HepG2 (cell line): Measurements from ENCODE around the gene NPBWR2. TPM values are rescaled to one million over a fixed set of nuclear protein-coding genes. Genes with fewer than 3 reads are reported as not detected.

Source experiments
- BATF2 ChIP-seq: sonication (generic); formaldehyde crosslinking; IDR thresholded peaks from 2 replicates; pipeline ENCODE4 v1.8.0; 2022; ENCODE audit warnings: mild to moderate bottlenecking, missing genetic modification reagents, moderate library complexity
- DZIP1 ChIP-seq: sonication (generic); formaldehyde crosslinking; IDR thresholded peaks from 2 replicates; pipeline ENCODE4 v1.5.0; 2020; ENCODE audit warnings: mild to moderate bottlenecking, missing genetic modification reagents
- FIP1L1 ChIP-seq: fragments of 200-400 bp; formaldehyde crosslinking; IDR thresholded peaks from 2 replicates; pipeline ENCODE4 v1.6.1; 2018; ENCODE audit warnings: low read depth, mild to moderate bottlenecking, low read length, moderate library complexity, borderline replicate concordance; ENCODE audit not compliant: insufficient read depth
- GABPB1 ChIP-seq: IDR thresholded peaks from 2 replicates; pipeline ENCODE4 v1.6.1; 2016; ENCODE audit warnings: mild to moderate bottlenecking, missing genetic modification reagents, moderate library complexity, missing compliant biosample characterization
- GLI4 ChIP-seq: sonication (generic); formaldehyde crosslinking; IDR thresholded peaks from 2 replicates; pipeline ENCODE4 v1.5.1; 2020; ENCODE audit warnings: missing genetic modification reagents, mild to moderate bottlenecking, moderate library complexity, borderline replicate concordance
- HDAC1 ChIP-seq: sonication (generic); formaldehyde crosslinking; IDR thresholded peaks from 2 replicates; pipeline ENCODE4 v1.5.1; 2020; ENCODE audit warnings: mild to moderate bottlenecking, missing genetic modification reagents
- KDM1A ChIP-seq: IDR thresholded peaks from 2 replicates; pipeline ENCODE4 v1.6.1; 2016; ENCODE audit warnings: missing compliant biosample characterization
- KMT2B ChIP-seq: IDR thresholded peaks from 2 replicates; pipeline ENCODE4 v1.6.1; 2016; ENCODE audit warnings: missing genetic modification reagents, missing compliant biosample characterization
- LBX2 ChIP-seq: sonication (generic); formaldehyde crosslinking; IDR thresholded peaks from 2 replicates; pipeline ENCODE4 v1.5.0; 2020; ENCODE audit warnings: missing genetic modification reagents, mild to moderate bottlenecking, borderline replicate concordance
- MAFK ChIP-seq, 2 experiments: IDR thresholded peaks in 1 of 2; conservative IDR thresholded peaks in 1 of 2; 2 replicates each; pipeline ENCODE4 v1.6.1; 2011; ENCODE audit warnings: improper control_type of control experiment in 2 of 2, low read length in 2 of 2
- NRL ChIP-seq: sonication (generic); formaldehyde crosslinking; IDR thresholded peaks from 2 replicates; pipeline ENCODE4 v1.5.0; 2020; ENCODE audit warnings: missing genetic modification reagents, mild to moderate bottlenecking, moderate library complexity, borderline replicate concordance
- POGK ChIP-seq: sonication (generic); formaldehyde crosslinking; conservative IDR thresholded peaks from 2 replicates; pipeline ENCODE4 v1.8.0; 2022; ENCODE audit warnings: mild to moderate bottlenecking, moderate library complexity, missing genetic modification reagents
- THAP8 ChIP-seq: sonication (generic); formaldehyde crosslinking; IDR thresholded peaks from 2 replicates; pipeline ENCODE4 v1.5.1; 2020; ENCODE audit warnings: missing genetic modification reagents, mild to moderate bottlenecking, borderline replicate concordance
- ZNF274 ChIP-seq: sonication (generic); formaldehyde crosslinking; IDR thresholded peaks from 2 replicates; pipeline ENCODE4 v1.5.1; 2020; ENCODE audit warnings: mild to moderate bottlenecking, missing genetic modification reagents
- ZNF616 ChIP-seq: sonication (generic); formaldehyde crosslinking; IDR thresholded peaks from 2 replicates; pipeline ENCODE4 v1.5.0; 2020; ENCODE audit warnings: low read depth, mild to moderate bottlenecking, missing genetic modification reagents
- ZNF770 ChIP-seq: sonication (generic); formaldehyde crosslinking; IDR thresholded peaks from 2 replicates; pipeline ENCODE4 v1.5.0; 2020; ENCODE audit warnings: mild to moderate bottlenecking, missing genetic modification reagents
- polyA plus RNA-seq, 8 experiments: library from polyadenylated mRNA; depleted of rRNA in 3 of 8; stranded (reverse) in 7 of 8; unstranded in 1 of 8; fragments of >200 nt; fragmentation: Illumina TruSeq in 4 of 8; extraction: Trizol in 4 of 8; gene quantifications; 2 replicates each; pipeline versions ENCODE4 v1.2.1 to v1.2.3, GENCODE V29; 2011 to 2016; ENCODE audit warnings: low read depth in 4 of 8, missing spikeins in 1 of 8, mixed read lengths in 1 of 8; ENCODE audit not compliant: insufficient read depth in 1 of 8
- total RNA-seq, 5 experiments: library from RNA; depleted of rRNA; stranded (reverse); fragments of >200 nt; fragmentation: Illumina TruSeq; extraction: Trizol; gene quantifications; 2 replicates each; pipeline ENCODE4 v1.2.3, GENCODE V29; 2016; ENCODE audit warnings: low read depth in 1 of 5

NPBWR2 gene
- total and polyA plus RNA-seq, 2 of the 13 experiments (the other 11 are each of a cell fraction or from before 2014, with no cell fraction given), result not detected

GRCh38 chr20:64119681-64120341 lies 12.4 kb upstream of the NPBWR2 start (continued):
- TF ChIP-seq LBX2 (no peak), HDAC1 (0 out of 2 replicates have a peak, but pooled peaks have one; percentile 10), GLI4 (no peak), GABPB1 (CRISPR knock-in tag) (0 out of 2 replicates have a peak, but pooled peaks have one; percentile 30), ZNF616 (CRISPR knock-in tag) (no peak), KMT2B (CRISPR knock-in tag) (0 out of 2 replicates have a peak, but pooled peaks have one; percentile 0), MAFK (conservative IDR thresholded peaks at IDR 0.05 in 1 of 2, IDR thresholded peaks at IDR 0.05 in 1 of 2; ENCODE audit: low read length in 2 of 2) (no peak), POGK (no peak), NRL (CRISPR knock-in tag) (0 out of 2 replicates have a peak, but pooled peaks have one; percentile 9), ZNF770 (CRISPR knock-in tag) (no peak), ZNF274 (peak; percentile 48; the same call in 1 of the 2 replicates), FIP1L1 (no peak), THAP8 (CRISPR knock-in tag) (no peak), KDM1A (CRISPR knock-in tag) (0 out of 2 replicates have a peak, but pooled peaks have one; percentile 39), BATF2 (CRISPR knock-in tag) (no peak), DZIP1 (CRISPR knock-in tag) (0 out of 2 replicates have a peak, but pooled peaks have one; percentile 30)
